H1 (cell line): ENCODE data around the gene CDCA7. TPM values are rescaled to one million over a fixed set of nuclear protein-coding genes. Genes with fewer than 3 reads are reported as not detected.

Source experiments
- CTCF ChIA-PET: fragments of 300-600 bp; sonication (Branson Sonifier 250); formaldehyde crosslinking; loops from one replicate; lab custom pipeline; 2021; ENCODE audit not compliant: partially characterized antibody; lab: Charles Lee
- POLR2A ChIA-PET: fragments of 300-600 bp; sonication (Branson Sonifier 250); formaldehyde crosslinking; loops from one replicate; lab custom pipeline; 2021; ENCODE audit warnings: inconsistent platforms; ENCODE audit not compliant: partially characterized antibody; lab: Charles Lee
- DNase-seq, 2 experiments: peaks; one replicate each; pipeline versions ENCODE4 v3.0.0 to v3.0.0-alpha.2; 2010 to 2022; ENCODE audit warnings: low spot score in 2 of 2, low read depth in 1 of 2, mixed read lengths in 1 of 2
- FAIRE-seq: peaks from 2 replicates; lab custom pipeline; 2011; peaks lifted over from hg19 to GRCh38; lab: Jason Lieb, UNC
- H2AFZ ChIP-seq: 2 replicates; pipeline ENCODE4 v1.8.1; 2012; ENCODE audit warnings: low read length, inconsistent platforms
- H2AK5ac ChIP-seq: 2 replicates; pipeline ENCODE4 v1.6.1; 2013; ENCODE audit warnings: low read depth, low read length
- H2BK120ac ChIP-seq: replicated peaks from 2 replicates; pipeline ENCODE3; 2013; ENCODE audit warnings: low read depth, low read length, inconsistent platforms
- H2BK12ac ChIP-seq: 2 replicates; pipeline ENCODE4 v1.6.1; 2013; ENCODE audit warnings: low read depth, low read length
- H2BK15ac ChIP-seq: 2 replicates; pipeline ENCODE4 v1.6.1; 2013; ENCODE audit warnings: low read length
- H2BK20ac ChIP-seq: 2 replicates; pipeline ENCODE4 v1.6.1; 2013; ENCODE audit warnings: low read length
- H2BK5ac ChIP-seq: 2 replicates; pipeline ENCODE4 v1.6.1; 2013; ENCODE audit warnings: low read depth, low read length
- H3K14ac ChIP-seq: 2 replicates; pipeline ENCODE4 v1.6.1; 2013; ENCODE audit warnings: inconsistent platforms; ENCODE audit not compliant: insufficient read length
- H3K18ac ChIP-seq: 2 replicates; pipeline ENCODE4 v1.6.1; 2013; ENCODE audit warnings: low read length; ENCODE audit errors: extremely low read depth
- H3K23ac ChIP-seq: 2 replicates; pipeline ENCODE4 v1.6.1; 2013; ENCODE audit warnings: inconsistent platforms; ENCODE audit not compliant: insufficient read length
- H3K23me2 ChIP-seq: 2 replicates; pipeline ENCODE4 v1.6.1; 2013; ENCODE audit warnings: low read depth, low read length
- H3K27ac ChIP-seq: 2 replicates; pipeline ENCODE4 v1.6.1; 2011; ENCODE audit warnings: low read depth, low read length, inconsistent platforms
- H3K27me3 ChIP-seq, 4 experiments: replicated peaks in 1 of 4; 1 replicate in 1 of 4; 2 replicates in 3 of 4; pipeline versions ENCODE4 v1.6.1 to v1.8.1; 2011 to 2013; ENCODE audit warnings: low read length in 3 of 4, mild to moderate bottlenecking in 3 of 4, inconsistent platforms in 2 of 4, mixed read lengths in 2 of 4, moderate library complexity in 1 of 4; ENCODE audit not compliant: control insufficient read depth in 3 of 4, insufficient read depth in 3 of 4; ENCODE audit errors: extremely low read depth in 1 of 4
- H3K36me3 ChIP-seq, 4 experiments: 2 replicates each; pipeline versions ENCODE4 v1.6.1 to v1.8.1; 2011 to 2013; ENCODE audit warnings: mild to moderate bottlenecking in 4 of 4, low read length in 3 of 4, moderate library complexity in 2 of 4, control low read depth in 1 of 4, inconsistent platforms in 1 of 4; ENCODE audit not compliant: insufficient read depth in 4 of 4, control insufficient read depth in 2 of 4
- H3K4ac ChIP-seq: replicated peaks from 2 replicates; pipeline ENCODE3; 2013; ENCODE audit warnings: low read length, low read depth, mixed read lengths, inconsistent platforms; ENCODE audit not compliant: insufficient read length
- H3K4me1 ChIP-seq, 4 experiments: replicated peaks in 1 of 4; 1 replicate in 1 of 4; 2 replicates in 3 of 4; pipeline versions ENCODE4 v1.6.1 to v1.8.1; 2011 to 2013; ENCODE audit warnings: low read length in 3 of 4, inconsistent platforms in 2 of 4, mixed read lengths in 1 of 4; ENCODE audit not compliant: insufficient read depth in 4 of 4, control insufficient read depth in 3 of 4
- H3K4me2 ChIP-seq, 2 experiments: 2 replicates each; pipeline versions ENCODE4 v1.6.1 to v1.8.1; 2011 to 2013; ENCODE audit warnings: low read depth in 2 of 2, low read length in 2 of 2, control low read depth in 1 of 2, inconsistent platforms in 1 of 2, mild to moderate bottlenecking in 1 of 2; ENCODE audit not compliant: insufficient read depth in 1 of 2
- H3K4me3 ChIP-seq, 4 experiments: fragments of 200-600, 300-600 bp in 1 of 4; sonication (generic), shearing (Covaris generic), sonication (Bioruptor Twin) in 1 of 4; 2 replicates each; pipeline versions ENCODE4 v1.5.1 to v1.8.1; 2011 to 2016; ENCODE audit warnings: low read length in 4 of 4, low read depth in 3 of 4, control low read depth in 2 of 4, inconsistent platforms in 2 of 4, mild to moderate bottlenecking in 2 of 4, mixed read lengths in 1 of 4, moderate library complexity in 1 of 4; ENCODE audit not compliant: insufficient read depth in 2 of 4; ENCODE audit errors: extremely low read depth in 1 of 4
- H3K56ac ChIP-seq: replicated peaks from 2 replicates; pipeline ENCODE3; 2013; ENCODE audit warnings: low read depth, mild to moderate bottlenecking, mixed read lengths, low read length, inconsistent platforms; ENCODE audit not compliant: insufficient read length
- H3K79me1 ChIP-seq: 2 replicates; pipeline ENCODE4 v1.6.1; 2013; ENCODE audit warnings: low read depth, low read length, control low read depth
- H3K79me2 ChIP-seq, 2 experiments: 2 replicates each; pipeline versions ENCODE4 v1.6.1 to v1.8.1; 2012 to 2013; ENCODE audit warnings: low read length in 2 of 2, mild to moderate bottlenecking in 2 of 2, inconsistent platforms in 1 of 2; ENCODE audit not compliant: insufficient read depth in 2 of 2, control insufficient read depth in 1 of 2
- H3K9ac ChIP-seq, 4 experiments: replicated peaks in 1 of 4; 1 replicate in 1 of 4; 2 replicates in 3 of 4; pipeline versions ENCODE4 v1.6.1 to v1.8.1; 2011 to 2013; ENCODE audit warnings: low read depth in 3 of 4, low read length in 3 of 4, control low read depth in 2 of 4, mild to moderate bottlenecking in 2 of 4, moderate library complexity in 2 of 4, inconsistent platforms in 1 of 4; ENCODE audit errors: extremely low read depth in 1 of 4
- H3K9me3 ChIP-seq, 2 experiments: 2 replicates each; pipeline versions ENCODE4 v1.6.1 to v1.8.1; 2012 to 2013; ENCODE audit warnings: mild to moderate bottlenecking in 2 of 2, moderate library complexity in 2 of 2, control low read depth in 1 of 2, inconsistent platforms in 1 of 2, low read depth in 1 of 2, low read length in 1 of 2, mixed read lengths in 1 of 2; ENCODE audit not compliant: insufficient read depth in 2 of 2
- H4K20me1 ChIP-seq, 2 experiments: replicated peaks in 1 of 2; 2 replicates each; pipeline versions ENCODE3 to v1.8.1; 2011 to 2013; ENCODE audit warnings: inconsistent platforms in 2 of 2, low read length in 2 of 2, mild to moderate bottlenecking in 1 of 2; ENCODE audit not compliant: insufficient read depth in 2 of 2, control insufficient read depth in 1 of 2
- H4K5ac ChIP-seq: 2 replicates; pipeline ENCODE4 v1.6.1; 2013; ENCODE audit warnings: low read length, low read depth, mixed read lengths, inconsistent platforms; ENCODE audit not compliant: insufficient read length
- H4K8ac ChIP-seq: 2 replicates; pipeline ENCODE4 v1.8.0; 2013; ENCODE audit warnings: mild to moderate bottlenecking, moderate library complexity, low read length, inconsistent platforms; ENCODE audit not compliant: insufficient read depth; ENCODE audit errors: extremely low read depth
- H4K91ac ChIP-seq: replicated peaks from 2 replicates; pipeline ENCODE3; 2013; ENCODE audit warnings: low read length, mixed read lengths, inconsistent platforms; ENCODE audit not compliant: insufficient read length
- EGR1 ChIP-seq: IDR thresholded peaks from 2 replicates; pipeline ENCODE4 v1.6.1; 2011; ENCODE audit warnings: low read depth, low read length, borderline replicate concordance
- FOSL1 ChIP-seq: IDR thresholded peaks from 2 replicates; pipeline ENCODE4 v1.6.1; 2011; ENCODE audit warnings: mild to moderate bottlenecking, low read depth, low read length, moderate library complexity; ENCODE audit not compliant: insufficient read depth
- POLR2AphosphoS5 ChIP-seq: IDR thresholded peaks from 2 replicates; pipeline ENCODE4 v1.6.1; 2011; ENCODE audit warnings: low read depth, low read length
- SIX5 ChIP-seq: IDR thresholded peaks from 2 replicates; pipeline ENCODE4 v1.6.1; 2011; ENCODE audit warnings: mild to moderate bottlenecking, low read depth, low read length
- USF2 ChIP-seq: IDR thresholded peaks from 2 replicates; pipeline ENCODE4 v1.6.1; 2011; ENCODE audit warnings: low read length, improper control_type of control experiment
- WGBS, 2 experiments: shearing (Covaris generic) in 1 of 2; methylation state at CpG; one replicate each; pipeline versions ENCODE4 v1.1.6 to v1.1.7; 2013 to 2015; ENCODE audit warnings: low lambda C conversion rate in 2 of 2, mixed read lengths in 2 of 2, inconsistent platforms in 1 of 2, low coverage in 1 of 2, missing lambda C conversion rate in 1 of 2; ENCODE audit not compliant: insufficient replicate concordance in 2 of 2, insufficient coverage in 1 of 2, insufficient read length in 1 of 2; ENCODE audit errors: extremely low coverage in 1 of 2, missing lambda C conversion rate in 1 of 2; 5-methylcytosine and 5-hydroxymethylcytosine counted together
- polyA plus RNA-seq, 7 experiments: library from polyadenylated mRNA; depleted of rRNA in 3 of 7; stranded (reverse) in 5 of 7; unstranded in 2 of 7; fragments of >200 nt in 5 of 7; fragments of 200-250 nt in 2 of 7; gene quantifications; 1 replicate in 5 of 7; 2 replicates in 1 of 7; 4 replicates in 1 of 7; pipeline versions ENCODE4 v1.2.1 to v1.2.3, GENCODE V29; 2011 to 2013; ENCODE audit warnings: missing spikeins in 2 of 7, mixed read lengths in 2 of 7
- total RNA-seq: library from RNA; stranded (reverse); fragmentation: NEBNext Ultra II Directional; extraction: Animal tissue kit (Norgen Biotek cat#: 25700); gene quantifications from 2 replicates; pipeline ENCODE4 v1.2.1, GENCODE V29; 2021
- TF ChIP-seq, protein P1 (sequence below): IDR thresholded peaks from 2 replicates; pipeline ENCODE4 v1.6.1; 2011; ENCODE audit warnings: low read depth, mild to moderate bottlenecking, low read length; ENCODE audit not compliant: insufficient read depth

Gene CDCA7
- total and polyA plus RNA-seq, 2 of the 8 experiments (the other 6 are each of a cell fraction or from before 2014, with no cell fraction given) = 64.4 to 80.4 TPM

GRCh38 chr2:173399229-173399628, 44.6 kb downstream of the CDCA7 start:
- Histone ChIP-seq H4K5ac (no peak overlapping the region), H3K27me3 (no peaks in the 10 kb centered on the region; a peak in 1 of 7 replicates), H3K79me2 (no peaks in the 10 kb centered on the region), H3K4ac (no peak overlapping the region), H3K36me3 (no peaks in the 10 kb centered on the region), H3K4me3 (no peak overlapping the region), H4K91ac (no peak overlapping the region), H2AK5ac (no peak overlapping the region), H2BK120ac (no peak overlapping the region), H4K20me1 (no peaks in the 10 kb centered on the region), H2BK5ac (no peak overlapping the region), H4K8ac (no peak overlapping the region), H3K23ac (no peak overlapping the region), H2AFZ (no peak overlapping the region), H3K79me1 (no peaks in the 10 kb centered on the region), H3K56ac (no peak overlapping the region), H2BK15ac (no peak overlapping the region), H3K4me2 (no peak overlapping the region), H3K18ac (no peak overlapping the region), H3K4me1 (peaks cover 6 to 17% (median 10%) of the 10 kb centered on the region in 4 experiments; a peak in 5 of 7 replicates), H2BK12ac (no peak overlapping the region), H3K9ac (no peak overlapping the region), H2BK20ac (no peak overlapping the region), H3K23me2 (peaks cover 2% of the 10 kb centered on the region; the same call in 1 of the 2 replicates), H3K9me3 (no peaks in the 10 kb centered on the region), H3K14ac (no peak overlapping the region), H3K27ac (no peak overlapping the region)
- TF ChIP-seq POLR2AphosphoS5 (no peak), EGR1 (no peak), FOSL1 (no peak), SIX5 (no peak), USF2 (no peak)
- TF ChIP-seq, protein P1, sequence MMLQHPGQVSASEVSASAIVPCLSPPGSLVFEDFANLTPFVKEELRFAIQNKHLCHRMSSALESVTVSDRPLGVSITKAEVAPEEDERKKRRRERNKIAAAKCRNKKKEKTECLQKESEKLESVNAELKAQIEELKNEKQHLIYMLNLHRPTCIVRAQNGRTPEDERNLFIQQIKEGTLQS = no peak
- ChIA-PET POLR2A (no interaction called here), CTCF (interaction anchor here (0.6 to 4.8 kb wide), 9 partner anchors 10 to 637 kb away, joined by 3 to 61 read pairs (median 5); no protein-coding TSS in a partner anchor)
- no peak for FAIRE-seq
- DNase-seq = no peak
- WGBS, 2 experiments = 90% methylated on average over 4 of the region's 4 CpGs; no CpG with 5 or more reads in 1 of the 2 experiments
